ENCODE data around the gene CKAP2L.

DNA sequence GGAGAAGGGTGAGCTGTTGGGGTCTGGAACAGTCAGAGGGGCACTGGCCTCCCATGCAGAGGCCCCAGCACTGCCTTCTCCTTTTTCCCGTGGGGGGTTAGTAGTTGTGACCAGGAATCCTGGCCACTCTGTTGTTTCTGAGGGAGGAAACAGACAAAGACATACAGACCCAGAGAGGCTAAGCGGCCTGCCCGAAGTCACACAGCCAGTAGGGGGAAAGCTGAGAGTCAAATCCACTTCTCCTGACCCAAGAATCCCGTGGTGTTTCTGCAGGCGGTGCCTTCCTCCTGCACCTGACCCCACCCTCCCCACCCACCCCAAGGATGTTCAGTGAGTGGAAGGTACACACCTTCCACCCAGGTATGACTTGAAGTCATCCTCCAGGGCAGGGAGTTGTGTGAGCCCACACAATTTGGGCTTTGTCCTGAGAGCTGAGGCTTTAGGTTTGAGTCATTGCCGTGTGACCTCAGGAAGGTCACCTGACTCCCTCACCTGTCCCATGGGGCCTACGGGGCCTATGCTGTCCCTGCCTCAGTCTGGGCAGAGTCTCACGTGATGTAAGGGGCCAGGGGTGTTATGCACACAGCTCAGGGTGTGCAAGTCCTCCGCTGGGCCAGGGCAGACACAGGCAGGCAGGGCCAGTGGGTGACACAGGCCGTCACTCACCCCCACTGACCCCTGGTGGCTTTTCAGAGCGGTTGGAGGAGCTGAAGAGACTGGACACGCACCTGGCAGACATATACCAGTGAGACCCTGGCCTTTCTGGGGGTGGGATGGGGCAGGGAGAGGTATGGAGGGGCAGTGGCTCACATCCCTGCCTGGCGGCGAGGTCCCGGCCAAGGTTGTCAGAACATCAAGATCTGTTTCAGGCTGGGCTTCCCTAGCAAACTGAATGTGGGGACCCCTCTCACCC, 38.6 kb downstream of the CKAP2L start:
- TF ChIP-seq, protein P1, sequence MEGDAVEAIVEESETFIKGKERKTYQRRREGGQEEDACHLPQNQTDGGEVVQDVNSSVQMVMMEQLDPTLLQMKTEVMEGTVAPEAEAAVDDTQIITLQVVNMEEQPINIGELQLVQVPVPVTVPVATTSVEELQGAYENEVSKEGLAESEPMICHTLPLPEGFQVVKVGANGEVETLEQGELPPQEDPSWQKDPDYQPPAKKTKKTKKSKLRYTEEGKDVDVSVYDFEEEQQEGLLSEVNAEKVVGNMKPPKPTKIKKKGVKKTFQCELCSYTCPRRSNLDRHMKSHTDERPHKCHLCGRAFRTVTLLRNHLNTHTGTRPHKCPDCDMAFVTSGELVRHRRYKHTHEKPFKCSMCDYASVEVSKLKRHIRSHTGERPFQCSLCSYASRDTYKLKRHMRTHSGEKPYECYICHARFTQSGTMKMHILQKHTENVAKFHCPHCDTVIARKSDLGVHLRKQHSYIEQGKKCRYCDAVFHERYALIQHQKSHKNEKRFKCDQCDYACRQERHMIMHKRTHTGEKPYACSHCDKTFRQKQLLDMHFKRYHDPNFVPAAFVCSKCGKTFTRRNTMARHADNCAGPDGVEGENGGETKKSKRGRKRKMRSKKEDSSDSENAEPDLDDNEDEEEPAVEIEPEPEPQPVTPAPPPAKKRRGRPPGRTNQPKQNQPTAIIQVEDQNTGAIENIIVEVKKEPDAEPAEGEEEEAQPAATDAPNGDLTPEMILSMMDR (IDR thresholded peaks at IDR 0.05): no peak
- TF ChIP-seq EP300 (IDR thresholded peaks at IDR 0.05): no peak
- TF ChIP-seq POLR2A (IDR thresholded peaks at IDR 0.05): no peak
